NCI-H1694 treated with DMSO at 0.1 percent for 48 hours (cell line): ENCODE results near the gene FBN1.

Experiments used
- DNase-seq: peaks from one replicate; lab custom pipeline; 2025; lab: John Stamatoyannopoulos, UW

Gene FBN1

DNA sequence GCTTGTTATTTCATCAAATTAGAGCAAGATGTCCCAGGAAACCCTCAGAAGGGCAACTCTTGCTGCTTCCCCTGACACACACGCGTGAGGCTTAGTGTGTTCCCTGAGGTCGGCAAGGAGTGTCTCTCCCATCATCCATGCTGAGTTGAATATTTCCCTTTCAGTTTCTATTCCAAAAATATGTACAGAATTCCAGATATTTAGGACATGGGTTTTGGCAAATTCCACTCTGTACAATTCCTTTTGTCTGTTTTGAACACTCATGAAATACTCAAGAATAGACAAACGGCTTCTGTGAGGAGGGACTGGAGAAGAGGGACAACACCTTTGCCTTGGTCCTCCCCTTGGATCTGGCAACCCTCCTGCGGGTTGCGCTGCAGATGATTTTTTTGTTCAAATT lies 176.2 kb downstream of the FBN1 start:
- DNase-seq: no peak

GRCh38 chr15:48467801-48468200 lies 177.7 kb downstream of the FBN1 start:
- no peak for DNase-seq

DNA sequence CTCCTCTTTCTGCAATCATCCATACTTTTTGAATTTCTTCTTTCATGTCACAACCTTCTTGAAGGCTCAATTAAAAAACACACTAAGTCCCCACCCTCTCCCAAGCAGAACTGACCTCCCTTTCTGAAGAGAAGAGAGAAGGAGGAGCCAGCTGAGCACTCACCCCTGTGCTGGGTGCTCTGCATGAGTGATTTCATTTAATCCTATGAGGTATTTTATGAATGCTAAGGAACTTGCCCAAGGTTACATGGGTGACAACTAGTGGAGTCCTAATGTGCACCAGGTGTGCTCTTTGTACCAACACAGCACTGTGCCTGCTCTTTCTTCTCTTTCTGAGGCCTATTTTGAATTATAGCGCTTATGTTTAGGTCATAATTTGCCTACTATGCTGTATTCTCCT lies 178.7 kb downstream of the FBN1 start:
- no peak for DNase-seq

GRCh38 chr15:48466079-48466478 lies 179.4 kb downstream of the FBN1 start:
- DNase-seq: no peak

GRCh38 chr15:48465410-48465809 lies 180.1 kb downstream of the FBN1 start:
- no peak for DNase-seq

DNA sequence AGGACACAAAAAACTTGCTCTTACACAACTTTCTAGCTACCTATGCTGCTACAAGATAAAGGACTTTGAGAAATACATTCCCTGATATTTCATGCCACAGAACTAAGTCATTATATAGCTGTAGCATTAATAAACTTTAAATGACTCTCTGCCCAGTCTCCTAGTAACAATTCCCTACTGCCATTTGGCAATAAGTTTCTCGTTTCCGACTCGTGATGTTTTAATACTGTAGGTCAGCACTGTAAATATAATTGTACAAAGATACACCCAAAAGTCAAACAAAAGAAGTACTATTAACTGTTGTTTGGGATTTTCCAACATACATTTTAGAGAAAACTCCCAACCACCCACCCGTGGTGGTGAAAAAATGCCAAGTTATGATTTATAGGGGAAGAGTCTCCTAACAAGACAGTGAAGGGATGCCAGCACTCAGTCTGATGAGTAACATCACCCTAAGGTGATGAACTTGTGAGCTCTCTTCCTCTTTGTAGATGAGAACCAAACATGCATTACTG lies 182.1 kb downstream of the FBN1 start:
- DNase-seq: no peak

GRCh38 chr15:48462688-48463087 lies 182.8 kb downstream of the FBN1 start:
- no peak for DNase-seq

DNA sequence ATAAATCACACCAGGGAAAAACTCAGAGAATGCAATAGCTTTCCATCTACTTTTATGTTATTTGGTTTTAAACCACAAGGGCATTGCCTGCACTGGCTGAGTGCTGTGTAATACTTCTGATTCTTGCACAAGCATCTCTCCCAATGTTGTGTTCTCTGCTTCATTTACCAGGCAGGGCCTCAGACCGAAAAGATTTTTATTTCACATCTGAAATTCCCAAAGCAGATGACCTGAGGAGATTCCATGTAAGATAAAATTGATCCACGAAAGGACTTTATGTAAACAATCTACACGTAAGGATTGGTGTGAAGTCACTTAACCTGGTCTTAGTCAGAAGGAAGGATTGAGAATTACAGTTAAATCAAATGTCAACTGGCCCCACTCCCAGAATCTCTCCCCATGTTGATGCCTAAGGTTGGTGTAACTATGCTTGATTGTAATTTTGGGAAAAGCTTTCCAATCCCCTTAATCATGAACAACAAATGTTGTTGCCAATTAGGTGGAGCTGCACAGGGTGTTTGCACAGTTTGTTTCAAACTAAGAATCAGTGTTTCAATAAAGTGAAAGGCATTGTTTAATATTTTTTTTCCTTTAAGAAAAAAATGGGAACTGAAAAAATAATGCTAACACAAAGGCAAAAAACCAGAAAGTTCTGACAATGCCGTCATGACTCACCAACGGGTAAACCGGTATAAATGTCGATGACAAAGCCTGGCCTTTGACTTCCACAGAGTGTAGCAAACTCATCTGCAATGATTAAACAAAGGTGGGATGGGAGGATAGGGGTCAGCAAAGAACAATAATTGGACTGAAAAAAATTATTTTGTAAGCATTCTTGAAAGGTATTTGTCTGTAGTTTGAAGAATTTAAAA lies 185.7 kb downstream of the FBN1 start:
- DNase-seq: no peak

DNA sequence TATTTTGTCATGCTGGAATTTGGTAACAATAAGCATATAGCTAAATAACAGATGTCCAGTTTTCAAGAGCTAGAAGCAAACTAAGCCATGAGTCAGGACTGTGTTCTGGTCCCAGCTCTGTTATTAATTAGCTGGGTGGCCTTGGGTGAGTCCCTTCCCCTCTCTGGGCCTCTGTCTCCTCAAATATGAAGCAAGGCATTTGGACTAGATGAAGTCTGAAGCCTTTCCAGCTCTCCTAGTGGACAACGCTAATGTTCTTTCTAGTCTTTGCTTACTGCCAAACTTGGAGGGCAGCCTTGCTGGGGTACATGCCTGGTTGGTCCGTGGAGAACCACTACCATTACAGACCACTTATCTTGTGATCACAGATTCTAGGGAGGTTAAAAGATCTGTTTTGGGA lies 186.6 kb downstream of the FBN1 start:
- no peak for DNase-seq

- no peak for DNase-seq
These were observed 189.4 kb downstream of the FBN1 start for GRCh38 chr15:48456134-48456533.

DNA sequence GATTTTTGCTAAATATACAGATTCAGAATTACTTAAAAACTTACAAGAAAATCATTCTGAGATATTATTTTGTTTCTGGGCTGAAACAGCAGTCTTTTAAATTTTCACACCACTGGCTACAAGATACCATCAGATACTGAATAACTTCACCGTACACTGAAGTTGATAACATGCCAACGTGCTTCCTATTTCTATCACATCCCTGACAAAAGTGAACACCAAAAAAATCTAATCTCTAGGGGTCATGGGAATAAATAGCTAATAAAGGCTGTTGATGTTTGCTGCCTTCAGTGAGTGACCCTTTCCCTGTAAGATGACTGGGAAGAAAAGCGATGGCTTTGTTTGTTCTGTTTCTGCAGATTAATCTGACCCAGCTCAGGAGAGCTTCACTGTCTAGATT lies 193.8 kb downstream of the FBN1 start:
- no peak for DNase-seq

GRCh38 chr15:48451241-48451640 lies 194.3 kb downstream of the FBN1 start:
- no peak for DNase-seq

- peak; percentile 6 for DNase-seq
These were observed 195.8 kb downstream of the FBN1 start for GRCh38 chr15:48449734-48450133.

GRCh38 chr15:48447657-48448056 lies 197.9 kb downstream of the FBN1 start:
- DNase-seq: no peak

DNA sequence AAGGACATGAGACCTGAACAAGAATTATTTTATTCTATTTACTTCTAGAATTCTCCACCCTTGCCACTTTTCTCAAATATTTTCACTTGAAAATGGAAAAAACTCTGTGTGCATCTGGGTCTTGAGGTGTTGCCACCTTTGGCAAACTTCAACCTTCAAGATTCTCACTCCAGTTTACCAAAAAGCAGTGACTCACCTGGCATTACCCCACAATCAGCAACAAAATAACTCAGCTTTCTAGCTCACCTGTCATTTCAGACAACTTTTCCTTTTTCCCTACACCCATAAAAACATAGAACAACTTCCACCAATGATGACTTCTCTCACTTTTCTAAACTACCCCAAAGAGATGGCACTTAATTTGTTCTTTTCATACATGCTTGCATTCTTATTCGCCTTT lies 198.5 kb downstream of the FBN1 start:
- no peak for DNase-seq

DNA sequence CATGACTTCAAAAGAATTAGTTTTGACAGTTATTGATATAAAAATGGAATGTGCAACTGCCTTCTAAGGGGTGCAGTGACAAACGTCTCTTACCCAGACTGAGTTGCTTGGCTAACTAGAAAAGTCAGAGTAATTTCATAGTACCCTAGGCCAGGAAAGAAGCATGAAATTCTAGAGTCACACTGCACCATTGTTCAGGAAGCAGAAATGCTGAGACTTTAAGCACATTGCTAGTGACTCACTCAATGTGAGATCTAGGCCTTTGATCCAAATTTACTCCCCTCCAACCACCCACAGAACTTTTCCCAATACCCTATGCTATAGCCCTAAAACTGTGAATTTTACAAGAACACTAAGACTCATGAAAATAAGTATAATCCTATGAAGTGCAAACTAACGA lies 203.5 kb downstream of the FBN1 start:
- no peak for DNase-seq

- DNase-seq: no peak
These were observed 205.4 kb downstream of the FBN1 start for GRCh38 chr15:48440084-48440483.

GRCh38 chr15:48437178-48437577 lies 208.3 kb downstream of the FBN1 start:
- no peak for DNase-seq

DNA sequence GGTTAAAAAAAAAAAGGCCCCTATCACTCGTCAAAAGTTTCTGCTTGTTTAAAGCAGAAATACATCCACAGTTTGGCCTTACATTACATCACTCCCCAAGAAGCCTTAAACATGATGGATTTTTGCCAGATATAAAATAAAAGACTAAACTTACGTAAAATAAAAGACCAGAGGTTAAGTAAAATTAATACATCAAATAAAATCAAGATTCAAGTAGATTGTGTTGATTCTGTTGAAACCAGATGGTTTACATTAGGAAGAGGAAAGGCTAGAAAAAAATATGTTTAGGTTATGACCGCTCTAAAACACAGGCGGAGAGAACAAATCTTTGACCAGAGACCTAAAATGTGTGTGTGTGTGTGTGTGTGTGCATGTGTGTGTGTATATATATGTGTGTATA lies 210.2 kb downstream of the FBN1 start:
- DNase-seq: no peak

- no peak for DNase-seq
These were observed 212.2 kb downstream of the FBN1 start for GRCh38 chr15:48433226-48433886.

DNA sequence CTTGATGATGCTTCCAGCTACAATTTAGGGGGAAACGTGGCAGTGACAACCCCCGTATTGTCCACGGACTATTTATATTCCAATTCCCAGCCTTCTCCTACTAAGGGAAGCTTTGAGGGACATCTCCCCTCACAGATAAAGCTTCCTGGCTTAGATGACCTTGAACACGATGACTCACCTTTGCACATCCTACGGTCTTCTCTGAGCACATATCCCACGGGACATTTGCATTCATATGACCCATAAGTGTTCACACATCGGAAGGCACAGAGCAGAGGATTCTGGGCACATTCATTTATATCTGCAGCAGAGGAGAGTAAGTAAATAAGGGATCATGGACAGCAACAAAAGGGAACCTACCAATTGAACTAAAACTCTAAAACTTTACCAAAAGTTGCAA lies 212.8 kb downstream of the FBN1 start:
- DNase-seq: no peak

GRCh38 chr15:48427960-48428547 lies 217.5 kb downstream of the FBN1 start:
- DNase-seq: no peak

DNA sequence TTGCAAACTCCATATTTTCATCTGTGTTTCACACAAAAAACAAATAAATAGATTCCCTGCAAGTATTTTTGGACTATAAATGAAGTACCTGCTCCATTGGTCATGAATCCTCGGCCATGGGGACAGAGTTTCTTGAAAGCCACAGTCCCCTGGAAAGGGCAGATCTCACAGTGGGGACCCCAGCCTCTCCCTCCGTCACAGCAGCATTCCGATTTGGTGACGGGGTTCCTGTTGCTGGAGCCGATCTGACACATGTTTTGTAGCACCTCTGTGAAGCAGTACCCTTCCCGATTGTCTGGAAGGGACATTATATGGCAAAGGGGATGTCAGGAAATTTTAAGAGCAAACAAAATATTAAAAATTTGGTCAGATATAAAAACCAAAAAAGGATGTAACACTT lies 218.0 kb downstream of the FBN1 start:
- no peak for DNase-seq
